PFSK-1 (cell line): ENCODE data around the gene MACF1.

ENCODE experiments used
- POLR2AphosphoS5 ChIP-seq: IDR thresholded peaks from 2 replicates; pipeline ENCODE4 v1.6.1; 2012; ENCODE audit warnings: low read depth, mild to moderate bottlenecking, control low read depth, low read length, moderate library complexity
- REST ChIP-seq, 2 experiments: IDR thresholded peaks; 2 replicates each; pipeline versions ENCODE4 v1.6.1 to v1.8.0; 2011 to 2012; ENCODE audit warnings: low read depth in 2 of 2, low read length in 2 of 2, control low read depth in 1 of 2, inconsistent platforms in 1 of 2, mild to moderate bottlenecking in 1 of 2, moderate library complexity in 1 of 2; ENCODE audit not compliant: insufficient read depth in 1 of 2
- SIN3A ChIP-seq: IDR thresholded peaks from 2 replicates; pipeline ENCODE4 v1.6.1; 2012; ENCODE audit warnings: mild to moderate bottlenecking, low read length, moderate library complexity, borderline replicate concordance; ENCODE audit not compliant: insufficient read depth
- TAF1 ChIP-seq: IDR thresholded peaks from 2 replicates; pipeline ENCODE4 v1.6.1; 2012; ENCODE audit warnings: low read length, control low read depth, borderline replicate concordance; ENCODE audit not compliant: insufficient read depth

GRCh38 chr1:39261712-39262221 lies 57.3 kb downstream of the MACF1 start:
- no peak for TF ChIP-seq POLR2AphosphoS5
- no peak for TF ChIP-seq SIN3A
- no peak for TF ChIP-seq REST (IDR thresholded peaks at IDR 0.05; ENCODE audit: insufficient read depth in 1 of 2, low read depth in 2 of 2, low read length in 2 of 2)
- no peak for TF ChIP-seq TAF1
